ENCODE data around the gene MEIS2. TPM values are rescaled to one million over a fixed set of nuclear protein-coding genes. Genes with fewer than 3 reads are reported as not detected.
A peak's percentile ranks its signal among the peaks of the same experiment; 100 is the strongest.

The MEIS2 gene
- total and polyA plus RNA-seq, 7 donors = 1.4 to 154 (median 76.0) TPM

- H3K27me3 ChIP-seq = no peaks in the 10 kb centered on the region
- no peak overlapping the region for H3K4me3 ChIP-seq
- no peaks in the 10 kb centered on the region for H3K9me3 ChIP-seq
- peaks cover 0 to 78% (median 61%) of the 10 kb centered on the region in 4 donors for H3K4me1 ChIP-seq
- H3K36me3 ChIP-seq = peaks cover 0 to 34% (median 7%) of the 10 kb centered on the region in 4 donors
- peak overlapping the region in 3 of 4 donors; percentile 0 to 46 (median 22) for H3K27ac ChIP-seq
- intact Hi-C loops (cut with DNase I) = loop anchor here (5.0 kb wide), 1 partner anchor 34 kb away; no protein-coding TSS in a partner anchor
- no peak for DNase-seq
- peak in 1 of 4 donors; percentile 12 for TF ChIP-seq POLR2AphosphoS5 (IDR thresholded peaks at IDR 0.05)
- TF ChIP-seq POLR2A (IDR thresholded peaks at IDR 0.05) = no peak
- WGBS, 2 donors = 89 to 91% methylated on average over 7 of the region's 7 CpGs
Observed at GRCh38 chr15:37038716-37039106, 61.6 kb downstream of the MEIS2 start.

GRCh38 chr15:37037850-37038715 is 62.3 kb downstream of the MEIS2 start:
- Histone ChIP-seq H3K27me3 (no peaks in the 10 kb centered on the region), H3K4me3 (no peak overlapping the region), H3K9me3 (no peaks in the 10 kb centered on the region), H3K36me3 (peaks cover 0 to 33% (median 7%) of the 10 kb centered on the region in 4 donors), H3K27ac (peak overlapping the region; percentile 0 to 46 (median 24)), H3K4me1 (peaks cover 0 to 78% (median 61%) of the 10 kb centered on the region in 4 donors)
- TF ChIP-seq POLR2A (IDR thresholded peaks at IDR 0.05) = no peak
- intact Hi-C loops (cut with DNase I) = loop anchor here (5.0 kb wide), 1 partner anchor 34 kb away; no protein-coding TSS in a partner anchor
- DNase-seq = no peak
- 64 to 74% methylated on average over 7 of the region's 7 CpGs for WGBS, 2 donors

GRCh38 chr15:37037071-37037655 is 63.2 kb downstream of the MEIS2 start:
- H3K9me3 ChIP-seq = no peaks in the 10 kb centered on the region
- intact Hi-C loops (cut with DNase I) = loop anchor here (5.0 kb wide), 1 partner anchor 35 kb away; no protein-coding TSS in a partner anchor
- no peaks in the 10 kb centered on the region for H3K27me3 ChIP-seq
- 92 to 94% methylated on average over 7 of the region's 7 CpGs for WGBS, 2 donors
- no peak for TF ChIP-seq POLR2AphosphoS5 (IDR thresholded peaks at IDR 0.05)
- no peak for TF ChIP-seq EP300 (IDR thresholded peaks at IDR 0.05)
- no peak for TF ChIP-seq POLR2A (IDR thresholded peaks at IDR 0.05)
- TF ChIP-seq, protein P1, sequence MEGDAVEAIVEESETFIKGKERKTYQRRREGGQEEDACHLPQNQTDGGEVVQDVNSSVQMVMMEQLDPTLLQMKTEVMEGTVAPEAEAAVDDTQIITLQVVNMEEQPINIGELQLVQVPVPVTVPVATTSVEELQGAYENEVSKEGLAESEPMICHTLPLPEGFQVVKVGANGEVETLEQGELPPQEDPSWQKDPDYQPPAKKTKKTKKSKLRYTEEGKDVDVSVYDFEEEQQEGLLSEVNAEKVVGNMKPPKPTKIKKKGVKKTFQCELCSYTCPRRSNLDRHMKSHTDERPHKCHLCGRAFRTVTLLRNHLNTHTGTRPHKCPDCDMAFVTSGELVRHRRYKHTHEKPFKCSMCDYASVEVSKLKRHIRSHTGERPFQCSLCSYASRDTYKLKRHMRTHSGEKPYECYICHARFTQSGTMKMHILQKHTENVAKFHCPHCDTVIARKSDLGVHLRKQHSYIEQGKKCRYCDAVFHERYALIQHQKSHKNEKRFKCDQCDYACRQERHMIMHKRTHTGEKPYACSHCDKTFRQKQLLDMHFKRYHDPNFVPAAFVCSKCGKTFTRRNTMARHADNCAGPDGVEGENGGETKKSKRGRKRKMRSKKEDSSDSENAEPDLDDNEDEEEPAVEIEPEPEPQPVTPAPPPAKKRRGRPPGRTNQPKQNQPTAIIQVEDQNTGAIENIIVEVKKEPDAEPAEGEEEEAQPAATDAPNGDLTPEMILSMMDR (IDR thresholded peaks at IDR 0.05) = no peak
- peak overlapping the region in 2 of 4 donors; percentile 2 to 36 for H3K27ac ChIP-seq
- H3K4me1 ChIP-seq = peaks cover 0 to 85% (median 64%) of the 10 kb centered on the region in 4 donors
- peaks cover 0 to 32% (median 7%) of the 10 kb centered on the region in 4 donors for H3K36me3 ChIP-seq
- H3K4me3 ChIP-seq = no peak overlapping the region
- DNase-seq = no peak

DNA sequence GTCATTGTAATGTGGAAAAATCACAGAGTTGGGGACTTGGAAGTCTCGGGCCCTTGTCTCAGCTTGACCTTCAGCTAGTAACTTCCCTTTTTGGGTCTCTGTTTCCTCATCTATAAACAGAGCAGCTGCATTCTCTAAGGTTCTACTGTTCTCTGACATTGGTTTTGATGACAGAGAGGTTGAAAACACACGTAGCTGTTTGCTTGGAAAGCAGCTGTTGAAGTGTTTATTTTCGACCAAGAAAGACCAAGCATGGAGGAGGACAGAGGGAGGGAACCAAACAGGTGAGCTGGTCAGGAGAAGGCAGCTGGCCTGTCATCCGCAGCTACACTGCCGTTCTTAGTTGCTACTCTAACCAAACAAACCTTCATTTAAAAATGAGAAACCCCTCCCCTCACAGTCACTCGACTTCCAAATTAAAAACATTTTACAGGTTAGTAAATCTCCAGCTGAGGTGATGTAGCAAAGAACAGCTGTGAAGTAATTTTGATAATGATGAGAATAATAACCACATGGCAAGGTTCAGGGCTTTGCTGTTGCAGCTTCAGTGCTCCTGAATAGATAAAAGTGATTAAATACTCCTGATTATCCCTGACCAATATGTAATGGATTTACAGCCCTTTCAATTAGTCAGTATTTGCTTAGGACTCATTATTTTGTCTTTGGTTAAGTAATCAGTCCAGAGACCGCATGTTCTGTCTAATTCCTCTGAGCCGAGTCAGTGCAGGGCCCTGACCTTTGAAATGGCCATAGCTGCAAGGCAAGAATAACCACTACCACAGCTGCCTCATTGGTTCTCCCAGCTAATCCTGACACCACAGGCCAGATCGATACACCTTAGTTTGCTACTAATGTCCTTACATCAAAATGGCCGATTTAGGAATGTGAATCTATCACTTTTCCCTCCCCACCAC is 65.3 kb downstream of the MEIS2 start:
- peaks cover 0 to 87% (median 64%) of the 10 kb centered on the region in 4 donors for H3K4me1 ChIP-seq
- H3K36me3 ChIP-seq = peaks cover 0 to 22% (median 7%) of the 10 kb centered on the region in 4 donors
- intact Hi-C loops (cut with DNase I) = loop anchor here (5.0 kb wide), 1 partner anchor 37 kb away; no protein-coding TSS in a partner anchor
- TF ChIP-seq EP300 (IDR thresholded peaks at IDR 0.05) (no peak), POLR2AphosphoS5 (IDR thresholded peaks at IDR 0.05) (no peak)
- TF ChIP-seq, protein P1 (IDR thresholded peaks at IDR 0.05) = no peak
- 55 to 66% methylated on average over 10 of the region's 10 CpGs for WGBS, 2 donors
- no peak for DNase-seq
- peak overlapping the region in 3 of 4 donors; percentile 14 to 40 (median 26) for H3K27ac ChIP-seq
- no peak overlapping the region for H3K4me3 ChIP-seq
- no peaks in the 10 kb centered on the region for H3K27me3 ChIP-seq
- H3K9me3 ChIP-seq = no peaks in the 10 kb centered on the region

DNA sequence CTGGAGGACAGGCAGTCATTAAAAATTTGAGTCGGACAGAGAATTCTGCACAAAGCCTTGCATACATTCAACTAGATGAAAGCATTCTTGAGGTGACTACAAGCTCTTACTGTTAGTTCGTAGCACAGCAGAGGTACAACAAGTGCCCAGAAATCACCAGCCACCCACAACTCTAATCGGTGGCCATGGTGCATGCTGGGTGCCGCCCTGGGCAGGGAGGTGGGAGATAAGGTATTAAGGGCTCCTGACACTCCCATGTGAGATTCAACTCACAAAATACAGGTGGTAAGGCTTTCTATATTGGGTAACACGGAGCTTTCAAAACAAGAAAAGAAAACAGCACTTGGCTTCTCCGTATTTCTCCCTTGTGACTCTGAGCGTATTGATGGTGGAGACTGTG is 66.0 kb downstream of the MEIS2 start:
- intact Hi-C loops (cut with DNase I) = no loop called here
- Histone ChIP-seq H3K36me3 (peaks cover 0 to 22% (median 7%) of the 10 kb centered on the region in 4 donors), H3K27ac (peak overlapping the region in 3 of 4 donors; percentile 14 to 40 (median 26)), H3K4me1 (peaks cover 0 to 87% (median 65%) of the 10 kb centered on the region in 4 donors), H3K4me3 (no peak overlapping the region), H3K27me3 (no peaks in the 10 kb centered on the region), H3K9me3 (no peaks in the 10 kb centered on the region)
- WGBS, 2 donors = 86 to 93% methylated on average over 7 of the region's 7 CpGs
- DNase-seq = no peak
- TF ChIP-seq EP300 (IDR thresholded peaks at IDR 0.05) = no peak
- TF ChIP-seq POLR2A (IDR thresholded peaks at IDR 0.05) = no peak
- TF ChIP-seq POLR2AphosphoS5 (IDR thresholded peaks at IDR 0.05) = no peak
- TF ChIP-seq, protein P1 (IDR thresholded peaks at IDR 0.05) = no peak
